Measurements from ENCODE around the gene CACNB2.

GRCh38 chr10:18424200-18424599 lies 284.0 kb downstream of the CACNB2 start:
- TF ChIP-seq CTCF (IDR thresholded peaks at IDR 0.05) (no peak), MLX (CRISPR knock-in tag; IDR thresholded peaks at IDR 0.05) (no peak), ATF1 (CRISPR knock-in tag; IDR thresholded peaks at IDR 0.05) (no peak), ZNF138 (CRISPR knock-in tag; conservative IDR thresholded peaks at IDR 0.05) (no peak), MAX (CRISPR knock-in tag; IDR thresholded peaks at IDR 0.05) (no peak), FOXK1 (CRISPR knock-in tag; IDR thresholded peaks at IDR 0.05) (no peak), ZNF281 (CRISPR knock-in tag; IDR thresholded peaks at IDR 0.05) (no peak), TCF7 (CRISPR knock-in tag; IDR thresholded peaks at IDR 0.05; ENCODE audit: low read depth) (no peak), ZBTB21 (CRISPR knock-in tag; IDR thresholded peaks at IDR 0.05; ENCODE audit: borderline replicate concordance) (no peak), RELA (CRISPR knock-in tag; IDR thresholded peaks at IDR 0.05; ENCODE audit: borderline replicate concordance) (no peak)
